GM13976 (cell line): ENCODE data around the gene PCDHGA7.
"Not testable (repeated sequence)": the region's sequence is repeated elsewhere in the genome, so short reads cannot be mapped to it uniquely, and the experiment has no call there.

Source experiments
- DNase-seq: peaks from one replicate; pipeline ENCODE4 v3.0.0; 2012; ENCODE audit warnings: low spot score
- CTCF ChIP-seq: IDR thresholded peaks from 2 replicates; pipeline ENCODE4 v1.5.1; 2012; ENCODE audit warnings: borderline replicate concordance, mild to moderate bottlenecking; ENCODE audit not compliant: insufficient read depth; ENCODE audit errors: extremely low read depth, missing control alignments, control extremely low read depth
- in situ Hi-C: fragments of 300-500 bp; cut with MboI; formaldehyde crosslinking; loops from one replicate; pipeline ENCODE4 v1.12.0; 2022; ENCODE audit warnings: low sequenced_read_pairs, mixed read lengths, inconsistent platforms; ENCODE audit not compliant: unreplicated experiment

PCDHGA7 gene

GRCh38 chr5:141369994-141370848 is 12.3 kb upstream of the PCDHGA7 start, which contains the start of gene PCDHGB3:
Gene PCDHGB3, plus strand, starts transcription at chr5:141370242. Its CDS starts 153 bp downstream, at chr5:141370395.
- in situ Hi-C loops, result no loop called here
- peak; percentile 57 for DNase-seq
- TF ChIP-seq CTCF, result peak; percentile 53

- no peak for DNase-seq
- TF ChIP-seq CTCF, result no peak
- in situ Hi-C loops, result no loop called here
Measured at GRCh38 chr5:141371572-141372475, 10.7 kb upstream of the PCDHGA7 start.

- DNase-seq, result no peak
- TF ChIP-seq CTCF, result peak; percentile 15
- in situ Hi-C loops, result no loop called here
Measured at GRCh38 chr5:141373673-141374317, 8.7 kb upstream of the PCDHGA7 start, which contains the start of gene PCDHGA6. Gene PCDHGA6, plus strand, starts transcription at chr5:141373891. Its CDS starts 193 bp downstream, at chr5:141374084.

GRCh38 chr5:141374627-141375026 is 7.9 kb upstream of the PCDHGA7 start:
- no peak for TF ChIP-seq CTCF
- no peak for DNase-seq
- in situ Hi-C loops, result no loop called here

- DNase-seq, in situ Hi-C loops: not testable (repeated sequence)
Measured at GRCh38 chr5:141375444-141376155, 6.9 kb upstream of the PCDHGA7 start.

- no peak for DNase-seq
- no peak for TF ChIP-seq CTCF
- in situ Hi-C loops, result no loop called here
Measured at GRCh38 chr5:141383345-141383744, 803 bp downstream of the PCDHGA7 start.
